Brain microvascular endothelial cell (primary cell): ENCODE measurements around the gene CEMIP2.

Source experiments
- DNase-seq: peaks from one replicate; pipeline ENCODE4 v3.0.0-alpha.2; 2020
- H3K27ac ChIP-seq: fragments of 250-450 bp; sonication (Bioruptor Pico); 2 replicates; pipeline ENCODE4 v1.5.1; 2020; ENCODE audit warnings: mild to moderate bottlenecking, moderate library complexity
- H3K27me3 ChIP-seq: fragments of 250-450 bp; sonication (Bioruptor Pico); replicated peaks from 2 replicates; pipeline ENCODE4 v1.5.1; 2020; ENCODE audit warnings: mild to moderate bottlenecking
- H3K36me3 ChIP-seq: fragments of 250-450 bp; sonication (Bioruptor Pico); replicated peaks from 2 replicates; pipeline ENCODE4 v1.5.1; 2020; ENCODE audit warnings: mild to moderate bottlenecking
- H3K4me3 ChIP-seq: 2 replicates; pipeline ENCODE4 v1.5.1; 2011; ENCODE audit warnings: low read depth, mild to moderate bottlenecking, control low read depth, low read length, moderate library complexity
- CTCF ChIP-seq: IDR thresholded peaks from 2 replicates; pipeline ENCODE4 v1.5.1; 2011; ENCODE audit warnings: low read depth, mild to moderate bottlenecking, moderate library complexity, low read length, control low read depth, inconsistent platforms; ENCODE audit errors: missing control alignments
- in situ Hi-C: cut with HindIII; loops from 2 replicates; pipeline ENCODE4 v1.10.0; 2017; ENCODE audit warnings: low sequenced_read_pairs, low pct_ligation_motif_present

The CEMIP2 gene

GRCh38 chr9:71678999-71679398 lies 89.3 kb downstream of the CEMIP2 start:
- H3K4me3 ChIP-seq, result no peak overlapping the region
- H3K27me3 ChIP-seq, result no peaks in the 10 kb centered on the region
- no peak for TF ChIP-seq CTCF
- H3K36me3 ChIP-seq, result no peaks in the 10 kb centered on the region
- H3K27ac ChIP-seq, result no peak overlapping the region
- DNase-seq, result no peak
- in situ Hi-C loops, result no loop called here

GRCh38 chr9:71677209-71677608 lies 91.1 kb downstream of the CEMIP2 start:
- TF ChIP-seq CTCF, result no peak
- H3K27ac ChIP-seq, result no peak overlapping the region
- H3K36me3 ChIP-seq, result no peaks in the 10 kb centered on the region
- in situ Hi-C loops, result no loop called here
- no peak for DNase-seq
- no peaks in the 10 kb centered on the region for H3K27me3 ChIP-seq
- H3K4me3 ChIP-seq, result no peak overlapping the region

GRCh38 chr9:71676460-71676859 lies 91.9 kb downstream of the CEMIP2 start:
- Histone ChIP-seq H3K27me3 (no peaks in the 10 kb centered on the region), H3K36me3 (no peaks in the 10 kb centered on the region), H3K4me3 (no peak overlapping the region), H3K27ac (no peak overlapping the region)
- DNase-seq, result no peak
- in situ Hi-C loops, result no loop called here
- no peak for TF ChIP-seq CTCF

GRCh38 chr9:71675857-71676165 lies 92.5 kb downstream of the CEMIP2 start:
- Histone ChIP-seq H3K27ac (no peak overlapping the region), H3K4me3 (no peak overlapping the region), H3K27me3 (no peaks in the 10 kb centered on the region), H3K36me3 (no peaks in the 10 kb centered on the region)
- in situ Hi-C loops, result no loop called here
- DNase-seq, result no peak
- TF ChIP-seq CTCF, result no peak

- Histone ChIP-seq H3K27ac (no peak overlapping the region), H3K36me3 (no peaks in the 10 kb centered on the region), H3K27me3 (no peaks in the 10 kb centered on the region), H3K4me3 (no peak overlapping the region)
- DNase-seq, result no peak
- TF ChIP-seq CTCF, result no peak
- in situ Hi-C loops, result no loop called here
Observed at GRCh38 chr9:71675105-71675856, 93.0 kb downstream of the CEMIP2 start.

GRCh38 chr9:71672573-71672972 lies 95.7 kb downstream of the CEMIP2 start:
- Histone ChIP-seq H3K27ac (no peak overlapping the region), H3K4me3 (no peak overlapping the region), H3K27me3 (no peaks in the 10 kb centered on the region), H3K36me3 (no peaks in the 10 kb centered on the region)
- in situ Hi-C loops, result no loop called here
- TF ChIP-seq CTCF, result no peak
- no peak for DNase-seq
